Measurements from ENCODE around the gene DRD4.
"Not testable (repeated sequence)": the region's sequence is repeated elsewhere in the genome, so short reads cannot be mapped to it uniquely, and the experiment has no call there.

The DRD4 gene

DNA sequence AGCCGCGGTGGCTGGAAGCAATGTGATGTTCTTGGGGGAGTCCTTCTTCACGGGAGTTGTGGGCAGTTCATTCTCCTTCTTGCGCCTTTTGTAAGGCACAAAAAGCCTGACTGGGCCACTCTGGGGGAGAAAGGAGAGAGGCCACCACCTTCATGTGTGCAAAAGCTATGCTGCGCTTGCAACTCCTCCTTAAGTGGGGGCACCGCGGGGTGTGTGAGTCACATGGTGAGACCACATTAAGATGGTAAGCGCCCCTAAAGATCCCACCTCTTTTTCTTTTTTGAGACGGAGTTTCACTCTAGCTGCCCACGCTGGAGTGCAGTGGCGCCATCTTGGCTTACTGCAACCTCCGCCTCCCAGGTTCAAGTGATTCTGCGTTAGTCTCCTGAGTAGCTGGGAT, 43.9 kb downstream of the DRD4 start:
- DNase-seq: no peak

DNA sequence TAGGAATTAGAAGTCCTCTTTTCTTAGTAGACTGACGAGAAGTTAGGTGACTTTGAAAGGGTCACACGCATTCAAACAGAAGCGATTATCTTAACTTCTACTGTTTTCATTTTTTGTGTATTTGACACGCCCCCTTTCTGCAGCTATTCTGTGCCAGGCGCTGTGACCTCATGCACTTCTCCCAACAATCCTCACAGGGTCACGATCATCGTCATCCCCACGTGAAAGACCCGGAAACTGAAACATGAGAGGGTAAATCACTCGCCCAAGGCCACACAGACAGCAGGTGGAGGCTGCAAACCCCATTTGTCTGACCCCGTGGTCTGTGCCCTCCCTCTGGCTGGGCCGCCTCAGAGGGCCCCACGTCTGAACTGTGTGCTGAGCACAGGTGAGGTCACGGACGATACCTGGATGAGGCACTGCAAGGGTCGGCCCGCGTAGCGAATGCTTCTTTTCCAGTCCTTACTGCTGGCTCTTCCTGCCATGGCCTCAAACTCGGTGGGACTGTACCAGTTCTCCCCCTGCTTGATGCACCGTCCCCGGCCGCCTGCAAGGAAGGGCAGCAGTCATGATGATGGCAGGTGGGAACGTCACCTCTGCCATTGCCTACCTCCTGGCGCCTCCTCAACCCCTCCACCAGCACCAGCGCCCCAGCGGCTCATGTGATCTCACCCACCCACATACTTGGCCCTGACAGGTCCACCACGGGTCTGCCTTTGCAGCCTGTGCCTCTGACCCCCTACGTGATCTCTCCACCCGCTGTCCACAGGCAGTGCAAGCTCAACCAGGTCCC, 49.6 kb downstream of the DRD4 start:
- no peak for DNase-seq

DNA sequence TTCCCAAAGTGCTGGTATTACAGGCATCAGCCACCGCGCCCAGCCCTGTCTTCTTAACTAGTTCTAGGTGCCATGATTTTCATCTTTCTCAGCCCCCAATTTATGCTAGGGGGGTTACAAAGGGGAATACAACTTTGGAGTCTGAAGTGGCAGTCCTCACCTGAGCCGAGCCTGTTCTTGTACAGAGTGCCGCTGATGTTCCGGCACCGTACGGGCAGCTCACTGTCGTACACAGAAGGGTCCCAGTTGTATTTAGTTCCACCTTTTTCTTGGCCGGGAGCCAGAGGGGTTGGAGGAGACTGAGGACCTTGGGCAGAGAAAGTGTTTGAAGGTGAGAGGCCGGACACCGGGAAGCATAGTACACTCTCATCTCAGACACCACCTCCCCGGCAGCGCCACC, 50.7 kb downstream of the DRD4 start:
- DNase-seq: no peak

DNA sequence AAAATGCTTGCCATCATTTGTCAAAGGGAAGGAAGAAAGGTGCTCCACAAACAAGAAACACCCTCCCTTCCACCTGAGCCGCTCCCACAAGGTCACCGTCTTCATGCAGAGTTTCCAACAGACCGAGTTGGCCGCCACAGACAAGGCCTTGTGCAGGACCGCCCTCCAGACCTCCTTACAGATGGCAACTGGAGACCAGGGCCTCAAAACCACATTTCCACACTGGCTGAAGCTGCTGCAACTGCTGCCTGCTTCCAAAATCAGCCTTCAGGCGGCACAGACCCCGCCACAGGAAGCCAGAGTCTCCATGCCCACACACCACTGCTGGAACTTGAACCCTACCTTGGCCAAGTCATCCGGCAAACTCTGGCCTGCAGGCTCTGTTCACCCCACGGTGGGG, 51.6 kb downstream of the DRD4 start:
- no peak for DNase-seq

DNA sequence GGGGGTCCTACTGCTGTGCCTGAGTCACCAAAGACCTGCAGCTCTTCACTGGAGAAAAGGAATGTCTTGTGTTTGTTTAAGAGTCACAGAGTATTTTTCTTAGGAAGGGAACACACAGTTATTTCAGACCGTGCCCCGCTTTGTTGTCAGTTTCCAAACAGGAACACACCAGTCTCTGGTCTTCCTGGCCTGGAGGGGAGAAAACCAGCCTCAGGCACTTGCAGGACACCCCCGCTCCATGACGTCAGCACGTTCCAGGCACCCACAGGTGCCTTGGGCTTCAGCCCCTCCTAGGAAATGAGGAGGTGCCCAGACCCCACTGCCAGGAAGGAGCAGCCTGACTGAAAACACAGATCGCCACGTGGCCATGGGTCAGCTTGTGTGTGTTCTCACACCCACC, 52.6 kb downstream of the DRD4 start:
- no peak for DNase-seq

DNA sequence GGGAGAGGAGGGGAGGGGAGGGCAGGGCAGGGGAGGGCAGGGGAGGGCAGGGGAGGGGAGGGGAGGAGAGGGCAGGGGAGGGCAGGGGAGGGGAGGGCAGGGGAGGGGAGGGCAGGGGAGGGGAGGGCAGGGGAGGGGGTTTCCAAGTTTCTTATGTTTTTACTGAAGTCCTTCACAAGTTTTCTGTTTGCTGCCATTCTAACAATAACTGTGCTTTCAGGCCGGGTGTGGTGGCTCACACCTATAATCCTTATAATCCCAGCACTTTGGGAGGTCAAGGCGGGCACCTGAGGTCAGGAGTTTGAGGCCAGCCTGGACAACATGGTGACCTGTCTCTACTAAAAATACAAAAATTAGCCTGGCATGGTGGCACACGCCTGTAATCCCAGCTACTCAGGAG, 53.2 kb downstream of the DRD4 start:
- DNase-seq: not testable (repeated sequence)

Measured in NCI-H2029 treated with DMSO at 0.1 percent for 48 hours (cell line).